Globus pallidus (tissue), 1 donor: ENCODE results near the gene ZNF346.
"Not testable (repeated sequence)": the region's sequence is repeated elsewhere in the genome, so short reads cannot be mapped to it uniquely, and the experiment has no call there.

Experiments
- DNase-seq: peaks from one replicate; pipeline ENCODE4 v3.0.0-alpha.2; 2015; ENCODE audit warnings: low spot score

ZNF346 gene

GRCh38 chr5:177022386-177023302 is at the start of gene ZNF346:
TSS of gene ZNF346 (plus strand) at chr5:177022696. CDS start at chr5:177022739, 43 bp downstream.
- peak; percentile 80 for DNase-seq

GRCh38 chr5:176979669-176980068 is 42.8 kb upstream of the ZNF346 start:
- DNase-seq, result no peak

- DNase-seq, result no peak
Measured at GRCh38 chr5:176980818-176981217, 41.7 kb upstream of the ZNF346 start.

GRCh38 chr5:176983112-176983511 is 39.4 kb upstream of the ZNF346 start:
- not testable (repeated sequence) for DNase-seq

- not testable (repeated sequence) for DNase-seq
Measured at GRCh38 chr5:176983593-176983992, 38.9 kb upstream of the ZNF346 start.

GRCh38 chr5:176984176-176984575 is 38.3 kb upstream of the ZNF346 start:
- DNase-seq, result not testable (repeated sequence)

GRCh38 chr5:176985516-176985915 is 37.0 kb upstream of the ZNF346 start:
- no peak for DNase-seq

- DNase-seq, result no peak
Measured at GRCh38 chr5:176986280-176986679, 36.2 kb upstream of the ZNF346 start.

GRCh38 chr5:176987583-176987982 is 34.9 kb upstream of the ZNF346 start:
- DNase-seq, result no peak

- DNase-seq, result not testable (repeated sequence)
Measured at GRCh38 chr5:176993081-176993480, 29.4 kb upstream of the ZNF346 start.

GRCh38 chr5:176994460-176995121 is 27.9 kb upstream of the ZNF346 start:
- DNase-seq, result no peak

GRCh38 chr5:176995122-176995490 is 27.4 kb upstream of the ZNF346 start:
- no peak for DNase-seq

GRCh38 chr5:176995896-176996767 is 26.4 kb upstream of the ZNF346 start:
- no peak for DNase-seq

GRCh38 chr5:176996780-176997179 is 25.7 kb upstream of the ZNF346 start:
- DNase-seq, result no peak

- no peak for DNase-seq
Measured at GRCh38 chr5:176998828-176999227, 23.7 kb upstream of the ZNF346 start.

GRCh38 chr5:176999526-176999925 is 23.0 kb upstream of the ZNF346 start:
- DNase-seq, result not testable (repeated sequence)

- no peak for DNase-seq
Measured at GRCh38 chr5:177003649-177004048, 18.8 kb upstream of the ZNF346 start.

- no peak for DNase-seq
Measured at GRCh38 chr5:177004961-177005360, 17.5 kb upstream of the ZNF346 start.

- peak; percentile 75 for DNase-seq
Measured at GRCh38 chr5:177005619-177006264, 16.8 kb upstream of the ZNF346 start.

GRCh38 chr5:177006265-177006972 is 16.1 kb upstream of the ZNF346 start, which contains the start of gene UIMC1:
TSS of gene UIMC1 (minus strand) at chr5:177006779. CDS start at chr5:176982615, 24,164 bp downstream.
- DNase-seq, result peak; percentile 81

GRCh38 chr5:177008716-177009115 is 13.8 kb upstream of the ZNF346 start:
- DNase-seq, result no peak
